ENCODE results near the gene ARHGEF16.

Gene ARHGEF16

GRCh38 chr1:3412376-3412775, 42.1 kb upstream of the ARHGEF16 start:
- H3K4me3 ChIP-seq (ENCODE audit: low read length), result no peak overlapping the region
- no CpG with 5 or more reads among the region's 33 CpGs for WGBS (ENCODE audit: insufficient coverage, insufficient read length)
- no peaks in the 10 kb centered on the region; the same call in 1 of the 2 replicates for H3K9me3 ChIP-seq (ENCODE audit: control insufficient read depth, insufficient read depth, low read length)
- no peak for DNase-seq (ENCODE audit: low read depth, low spot score)
- no peaks in the 10 kb centered on the region for H3K27me3 ChIP-seq (ENCODE audit: control insufficient read depth, insufficient read depth, low read length)
- H3K27ac ChIP-seq (ENCODE audit: low read length), result no peak overlapping the region
- H3K36me3 ChIP-seq (ENCODE audit: control insufficient read depth, insufficient read depth, low read length), result no peaks in the 10 kb centered on the region; the same call in 1 of the 2 replicates
- H3K4me1 ChIP-seq (ENCODE audit: control insufficient read depth, insufficient read depth, low read length), result no peaks in the 10 kb centered on the region

- no peaks in the 10 kb centered on the region; the same call in 1 of the 2 replicates for H3K9me3 ChIP-seq (ENCODE audit: control insufficient read depth, insufficient read depth, low read length)
- no peak for DNase-seq (ENCODE audit: low read depth, low spot score)
- H3K27me3 ChIP-seq (ENCODE audit: control insufficient read depth, insufficient read depth, low read length), result no peaks in the 10 kb centered on the region
- H3K4me1 ChIP-seq (ENCODE audit: control insufficient read depth, insufficient read depth, low read length), result no peaks in the 10 kb centered on the region
- H3K27ac ChIP-seq (ENCODE audit: low read length), result no peak overlapping the region
- WGBS (ENCODE audit: insufficient coverage, insufficient read length), result no CpG with 5 or more reads among the region's 34 CpGs
- no peak overlapping the region for H3K4me3 ChIP-seq (ENCODE audit: low read length)
- no peaks in the 10 kb centered on the region for H3K36me3 ChIP-seq (ENCODE audit: control insufficient read depth, insufficient read depth, low read length)
These were observed 40.3 kb upstream of the ARHGEF16 start for GRCh38 chr1:3413975-3414710.

- no peak for DNase-seq (ENCODE audit: low read depth, low spot score)
- Histone ChIP-seq H3K27me3 (ENCODE audit: control insufficient read depth, insufficient read depth, low read length) (no peaks in the 10 kb centered on the region), H3K36me3 (ENCODE audit: control insufficient read depth, insufficient read depth, low read length) (no peaks in the 10 kb centered on the region), H3K4me1 (ENCODE audit: control insufficient read depth, insufficient read depth, low read length) (no peaks in the 10 kb centered on the region), H3K4me3 (ENCODE audit: low read length) (no peak overlapping the region), H3K27ac (ENCODE audit: low read length) (no peak overlapping the region), H3K9me3 (ENCODE audit: control insufficient read depth, insufficient read depth, low read length) (no peaks in the 10 kb centered on the region; the same call in 1 of the 2 replicates)
- WGBS (ENCODE audit: insufficient coverage, insufficient read length), result no CpG with 5 or more reads among the region's 39 CpGs
These were observed 39.0 kb upstream of the ARHGEF16 start for GRCh38 chr1:3415260-3416090.

GRCh38 chr1:3417082-3417739, 37.3 kb upstream of the ARHGEF16 start:
- DNase-seq (ENCODE audit: low read depth, low spot score), result no peak
- Histone ChIP-seq H3K4me3 (ENCODE audit: low read length) (no peak overlapping the region), H3K27ac (ENCODE audit: low read length) (no peak overlapping the region), H3K27me3 (ENCODE audit: control insufficient read depth, insufficient read depth, low read length) (no peaks in the 10 kb centered on the region), H3K9me3 (ENCODE audit: control insufficient read depth, insufficient read depth, low read length) (no peaks in the 10 kb centered on the region; the same call in 1 of the 2 replicates), H3K36me3 (ENCODE audit: control insufficient read depth, insufficient read depth, low read length) (no peaks in the 10 kb centered on the region), H3K4me1 (ENCODE audit: control insufficient read depth, insufficient read depth, low read length) (no peaks in the 10 kb centered on the region)
- no CpG with 5 or more reads among the region's 6 CpGs for WGBS (ENCODE audit: insufficient coverage, insufficient read length)

- Histone ChIP-seq H3K36me3 (ENCODE audit: control insufficient read depth, insufficient read depth, low read length) (no peaks in the 10 kb centered on the region), H3K4me1 (ENCODE audit: control insufficient read depth, insufficient read depth, low read length) (no peaks in the 10 kb centered on the region), H3K27me3 (ENCODE audit: control insufficient read depth, insufficient read depth, low read length) (no peaks in the 10 kb centered on the region), H3K4me3 (ENCODE audit: low read length) (no peak overlapping the region), H3K9me3 (ENCODE audit: control insufficient read depth, insufficient read depth, low read length) (no peaks in the 10 kb centered on the region; the same call in 1 of the 2 replicates), H3K27ac (ENCODE audit: low read length) (no peak overlapping the region)
- no CpG with 5 or more reads among the region's 9 CpGs for WGBS (ENCODE audit: insufficient coverage, insufficient read length)
- DNase-seq (ENCODE audit: low read depth, low spot score), result no peak
These were observed 36.5 kb upstream of the ARHGEF16 start for GRCh38 chr1:3417934-3418333.

GRCh38 chr1:3418600-3418999, 35.9 kb upstream of the ARHGEF16 start:
- H3K27me3 ChIP-seq (ENCODE audit: control insufficient read depth, insufficient read depth, low read length), result no peaks in the 10 kb centered on the region
- no peak for DNase-seq (ENCODE audit: low read depth, low spot score)
- no CpG with 5 or more reads among the region's 8 CpGs for WGBS (ENCODE audit: insufficient coverage, insufficient read length)
- H3K36me3 ChIP-seq (ENCODE audit: control insufficient read depth, insufficient read depth, low read length), result no peaks in the 10 kb centered on the region
- H3K4me1 ChIP-seq (ENCODE audit: control insufficient read depth, insufficient read depth, low read length), result no peaks in the 10 kb centered on the region
- no peaks in the 10 kb centered on the region; the same call in 1 of the 2 replicates for H3K9me3 ChIP-seq (ENCODE audit: control insufficient read depth, insufficient read depth, low read length)
- H3K27ac ChIP-seq (ENCODE audit: low read length), result no peak overlapping the region
- no peak overlapping the region for H3K4me3 ChIP-seq (ENCODE audit: low read length)

- WGBS (ENCODE audit: insufficient coverage, insufficient read length), result no CpG with 5 or more reads among the region's 15 CpGs
- Histone ChIP-seq H3K27ac (ENCODE audit: low read length) (no peak overlapping the region), H3K9me3 (ENCODE audit: control insufficient read depth, insufficient read depth, low read length) (no peaks in the 10 kb centered on the region), H3K4me3 (ENCODE audit: low read length) (no peak overlapping the region), H3K4me1 (ENCODE audit: control insufficient read depth, insufficient read depth, low read length) (no peaks in the 10 kb centered on the region), H3K36me3 (ENCODE audit: control insufficient read depth, insufficient read depth, low read length) (no peaks in the 10 kb centered on the region), H3K27me3 (ENCODE audit: control insufficient read depth, insufficient read depth, low read length) (no peaks in the 10 kb centered on the region)
- no peak for DNase-seq (ENCODE audit: low read depth, low spot score)
These were observed 34.9 kb upstream of the ARHGEF16 start for GRCh38 chr1:3419415-3420204.

- no peaks in the 10 kb centered on the region for H3K36me3 ChIP-seq (ENCODE audit: control insufficient read depth, insufficient read depth, low read length)
- H3K4me3 ChIP-seq (ENCODE audit: low read length), result no peak overlapping the region
- WGBS (ENCODE audit: insufficient coverage, insufficient read length), result 100% methylated on average over 1 of the region's 23 CpGs
- H3K4me1 ChIP-seq (ENCODE audit: control insufficient read depth, insufficient read depth, low read length), result no peaks in the 10 kb centered on the region
- H3K27ac ChIP-seq (ENCODE audit: low read length), result no peak overlapping the region
- no peaks in the 10 kb centered on the region for H3K27me3 ChIP-seq (ENCODE audit: control insufficient read depth, insufficient read depth, low read length)
- H3K9me3 ChIP-seq (ENCODE audit: control insufficient read depth, insufficient read depth, low read length), result no peaks in the 10 kb centered on the region
- no peak for DNase-seq (ENCODE audit: low read depth, low spot score)
These were observed 34.1 kb upstream of the ARHGEF16 start for GRCh38 chr1:3420218-3420951.

GRCh38 chr1:3422638-3423037, 31.8 kb upstream of the ARHGEF16 start:
- no peak for DNase-seq (ENCODE audit: low read depth, low spot score)
- H3K4me3 ChIP-seq (ENCODE audit: low read length), result no peak overlapping the region
- no peaks in the 10 kb centered on the region for H3K36me3 ChIP-seq (ENCODE audit: control insufficient read depth, insufficient read depth, low read length)
- no CpG with 5 or more reads among the region's 14 CpGs for WGBS (ENCODE audit: insufficient coverage, insufficient read length)
- H3K9me3 ChIP-seq (ENCODE audit: control insufficient read depth, insufficient read depth, low read length), result no peaks in the 10 kb centered on the region
- H3K27ac ChIP-seq (ENCODE audit: low read length), result no peak overlapping the region
- H3K27me3 ChIP-seq (ENCODE audit: control insufficient read depth, insufficient read depth, low read length), result no peaks in the 10 kb centered on the region
- H3K4me1 ChIP-seq (ENCODE audit: control insufficient read depth, insufficient read depth, low read length), result no peaks in the 10 kb centered on the region

Data from iPS DF 6.9 (cell line).